Iris pigment epithelial cell (primary cell): ENCODE data around the gene IFNAR2.
"Not testable (repeated sequence)": the region's sequence is repeated elsewhere in the genome, so short reads cannot be mapped to it uniquely, and the experiment has no call there.

Experiments
- DNase-seq: peaks from one replicate; pipeline ENCODE4 v3.0.0-alpha.2; 2011; ENCODE audit warnings: low read depth

Gene IFNAR2

DNA sequence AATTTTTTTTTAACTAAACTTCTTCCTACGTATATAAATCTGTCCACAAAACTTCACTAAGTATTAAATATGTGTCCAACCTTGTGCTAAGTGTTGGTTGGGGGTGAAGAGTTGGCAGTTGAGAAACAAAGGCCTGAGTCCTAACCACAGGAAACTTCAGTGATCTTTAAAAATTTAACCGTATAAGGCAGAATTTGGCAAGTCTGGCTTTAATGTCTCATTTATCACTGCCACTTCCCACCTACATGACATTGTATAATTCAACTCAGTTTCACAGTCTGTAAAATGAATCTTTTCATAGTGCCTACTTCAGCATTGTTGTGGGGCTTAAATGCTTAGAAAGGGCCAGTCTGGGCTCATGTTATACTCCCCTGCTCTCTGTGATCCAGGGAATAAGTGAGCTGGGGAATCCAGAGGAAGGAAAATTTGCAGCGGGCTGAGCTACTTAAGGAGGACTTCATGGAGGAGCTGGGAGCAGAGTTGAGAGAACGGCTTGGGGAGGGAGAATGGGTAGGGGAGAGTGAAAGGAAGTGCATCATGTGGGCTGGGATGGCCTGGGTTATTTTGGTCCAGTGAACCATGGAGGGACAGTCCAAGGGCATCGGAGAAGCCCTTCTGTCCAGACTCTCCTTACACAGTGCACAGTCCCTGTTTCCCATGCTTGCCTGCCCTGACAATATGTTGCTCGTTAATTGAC is 14.5 kb downstream of the IFNAR2 start:
- DNase-seq = no peak

DNA sequence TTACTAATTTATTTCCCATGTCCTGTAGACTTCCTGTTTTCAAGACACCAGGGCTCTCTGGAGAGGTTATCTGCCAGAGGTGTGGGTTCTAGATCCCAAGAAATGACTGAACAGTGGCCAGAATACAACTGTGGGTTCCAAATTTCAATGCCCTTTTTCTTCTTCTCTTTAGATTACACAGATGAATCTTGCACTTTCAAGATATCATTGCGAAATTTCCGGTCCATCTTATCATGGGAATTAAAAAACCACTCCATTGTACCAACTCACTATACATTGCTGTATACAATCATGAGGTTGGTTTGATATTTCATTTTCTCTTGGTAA is 15.0 kb downstream of the IFNAR2 start:
- DNase-seq = no peak

DNA sequence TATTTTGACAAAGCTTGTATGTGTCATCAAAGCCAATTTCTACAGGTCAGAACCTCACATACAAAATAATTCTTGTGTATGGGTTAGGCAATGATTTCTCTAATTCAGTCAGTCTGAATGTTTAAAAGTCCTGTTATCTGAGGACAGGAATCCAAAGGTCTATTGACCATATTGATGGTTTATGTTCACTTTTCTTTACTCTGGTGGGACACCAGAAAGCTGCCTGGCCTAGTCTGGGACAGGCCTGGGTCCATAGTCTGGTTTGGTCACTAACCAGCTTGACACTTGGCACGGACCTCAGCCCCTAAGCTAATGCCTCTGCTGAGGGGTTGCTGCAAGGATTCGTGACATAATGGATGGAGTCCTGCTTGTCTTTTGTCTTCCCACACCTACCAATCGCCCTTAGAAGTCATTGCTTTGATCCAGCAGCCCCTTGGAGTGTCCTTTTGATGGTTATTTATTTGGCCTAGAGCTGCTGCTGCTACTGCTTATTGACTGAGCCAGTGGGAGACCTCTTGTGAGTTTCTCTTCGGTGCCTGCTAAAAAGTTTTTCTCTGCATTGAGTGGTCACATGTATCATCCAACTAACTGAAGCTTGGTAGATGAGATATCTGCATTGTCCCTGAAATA is 15.7 kb downstream of the IFNAR2 start:
- no peak for DNase-seq

DNA sequence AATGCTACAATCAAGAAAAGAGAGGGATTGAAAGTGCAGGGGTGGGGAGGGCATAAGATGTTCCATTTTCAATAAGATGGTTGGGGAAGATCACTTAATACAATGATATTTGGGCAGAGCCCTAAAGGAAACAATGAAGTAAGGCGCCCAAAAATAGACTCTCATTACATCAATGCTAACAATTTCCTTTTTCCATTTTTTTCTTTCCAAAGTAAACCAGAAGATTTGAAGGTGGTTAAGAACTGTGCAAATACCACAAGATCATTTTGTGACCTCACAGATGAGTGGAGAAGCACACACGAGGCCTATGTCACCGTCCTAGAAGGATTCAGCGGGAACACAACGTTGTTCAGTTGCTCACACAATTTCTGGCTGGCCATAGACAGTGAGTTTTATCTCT is 16.8 kb downstream of the IFNAR2 start:
- no peak for DNase-seq

DNA sequence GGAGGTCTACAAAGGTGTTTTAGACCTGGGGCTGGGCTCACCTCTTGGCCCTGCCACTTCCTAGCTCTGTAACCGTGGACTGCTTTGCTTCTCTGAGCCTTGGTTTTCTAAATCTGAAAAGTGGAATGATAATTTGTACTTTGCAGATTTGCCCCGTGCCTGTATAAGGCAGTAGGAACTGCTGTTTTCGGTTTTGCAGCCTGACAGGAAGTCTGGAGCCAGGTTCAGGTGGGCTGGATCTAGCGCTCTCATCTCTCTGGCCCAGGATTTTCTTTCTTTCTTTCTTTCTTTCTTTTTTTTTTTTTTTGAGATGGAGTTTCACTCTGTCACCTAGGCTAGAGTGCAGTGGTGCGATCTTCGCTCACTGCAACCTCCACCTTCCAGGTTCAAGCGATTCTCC is 17.2 kb downstream of the IFNAR2 start:
- no peak for DNase-seq

DNA sequence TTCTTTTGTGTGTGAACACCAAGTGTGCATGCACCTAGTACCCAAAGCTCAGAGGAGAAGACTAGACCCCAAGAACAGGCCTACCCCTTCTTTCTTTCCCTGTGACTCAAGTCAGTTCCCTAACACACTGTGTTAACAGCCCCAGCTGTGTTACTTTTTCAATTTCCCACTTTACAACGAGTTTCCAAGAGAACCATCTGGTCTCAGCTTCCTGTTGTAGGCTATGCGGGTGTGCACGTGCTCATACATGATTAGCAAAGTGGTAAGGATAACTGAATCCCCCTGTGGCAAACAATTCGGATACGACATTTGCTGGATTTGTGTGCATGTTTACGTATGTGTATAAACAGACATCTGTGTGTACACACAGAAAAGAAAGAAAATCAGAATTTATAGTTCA is 17.9 kb downstream of the IFNAR2 start:
- DNase-seq = no peak

DNA sequence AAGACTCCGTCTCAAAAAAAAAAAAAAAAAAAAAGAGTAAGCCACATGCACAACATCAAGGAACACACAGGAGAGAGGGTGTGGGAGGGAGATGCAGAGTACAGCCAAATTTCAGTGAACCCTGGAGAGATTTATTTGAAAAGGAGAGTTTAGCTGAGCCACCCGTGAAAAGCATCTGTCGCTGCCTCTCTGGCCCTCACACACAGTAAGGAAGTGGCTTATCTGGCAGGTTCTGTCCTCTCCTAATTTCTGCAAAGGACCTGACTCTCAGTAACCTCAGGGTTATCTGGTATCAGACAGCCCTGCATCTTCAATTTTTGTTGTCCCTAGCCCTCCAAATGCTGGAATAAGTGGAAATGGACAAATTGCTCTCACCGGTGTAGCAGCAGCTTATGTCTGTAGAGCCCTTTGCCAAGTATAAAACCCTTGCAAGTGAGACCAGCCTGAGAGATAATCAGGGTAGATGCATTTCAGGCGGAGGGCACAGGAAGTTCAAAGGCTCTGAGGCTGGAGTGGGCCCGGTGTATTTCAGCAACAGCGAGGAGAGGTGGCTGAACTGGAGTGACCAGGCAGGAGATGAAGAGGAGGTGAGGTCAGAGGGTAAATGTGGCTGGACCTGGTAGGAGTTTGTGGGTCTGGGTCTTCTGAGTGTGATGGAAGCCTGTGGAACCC is 19.7 kb downstream of the IFNAR2 start:
- no peak for DNase-seq

DNA sequence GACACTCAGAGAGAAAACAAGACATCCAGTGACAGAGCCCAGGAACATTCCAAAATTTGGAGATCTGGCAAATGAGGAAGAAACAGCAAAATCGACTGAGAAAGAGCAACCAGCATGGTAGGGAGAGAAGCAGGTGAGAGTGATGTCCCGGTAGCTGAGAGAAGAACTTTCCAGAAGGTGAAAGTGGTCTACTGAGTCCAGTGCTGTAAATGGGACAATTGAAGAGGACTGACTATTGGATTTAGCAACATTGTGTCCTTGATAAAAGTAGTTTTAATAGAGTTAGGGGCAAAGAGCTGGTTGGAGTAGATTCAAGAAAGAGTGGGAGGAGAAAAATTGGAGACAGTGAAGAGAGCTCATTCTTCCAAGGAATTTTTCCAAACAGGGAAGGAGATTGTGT is 21.4 kb downstream of the IFNAR2 start:
- no peak for DNase-seq

DNA sequence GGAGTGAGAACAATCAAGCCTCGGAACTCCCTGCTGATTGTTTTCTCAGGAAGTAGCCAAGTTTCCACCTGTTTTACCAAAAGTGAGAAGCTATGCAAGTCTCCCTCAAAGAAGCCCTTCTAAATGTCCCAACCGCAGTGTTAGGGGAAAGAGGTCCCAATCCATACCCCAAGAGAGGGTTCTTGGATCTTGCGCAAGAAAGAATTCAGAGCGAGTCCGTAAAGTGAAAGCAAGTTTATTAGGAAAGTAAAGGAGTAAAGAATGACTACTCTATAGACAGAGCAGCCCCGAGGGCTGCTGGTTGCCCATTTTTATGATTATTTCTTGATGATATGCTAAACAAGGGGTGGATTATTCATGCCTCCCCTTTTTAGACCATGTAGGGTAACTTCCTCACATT is 23.6 kb downstream of the IFNAR2 start:
- DNase-seq = not testable (repeated sequence)

DNA sequence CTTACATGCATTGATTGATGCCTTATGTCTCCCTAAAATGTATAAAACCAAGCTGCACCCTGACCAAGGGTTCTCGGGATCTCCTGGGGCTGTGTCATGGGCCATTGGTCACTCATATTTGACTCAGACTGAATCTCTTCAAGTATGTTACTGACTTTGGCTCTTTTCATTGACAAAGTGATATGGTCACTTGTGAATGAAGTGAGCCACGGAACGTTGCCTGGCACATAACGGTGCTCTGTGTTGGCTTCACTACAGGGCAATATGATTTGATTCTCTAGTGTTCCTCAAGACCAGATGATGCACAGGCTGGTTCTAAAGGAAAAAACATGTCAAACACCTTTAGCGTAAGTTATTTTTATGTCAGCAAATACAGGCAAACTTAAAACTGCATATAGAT is 25.0 kb downstream of the IFNAR2 start:
- DNase-seq = no peak

DNA sequence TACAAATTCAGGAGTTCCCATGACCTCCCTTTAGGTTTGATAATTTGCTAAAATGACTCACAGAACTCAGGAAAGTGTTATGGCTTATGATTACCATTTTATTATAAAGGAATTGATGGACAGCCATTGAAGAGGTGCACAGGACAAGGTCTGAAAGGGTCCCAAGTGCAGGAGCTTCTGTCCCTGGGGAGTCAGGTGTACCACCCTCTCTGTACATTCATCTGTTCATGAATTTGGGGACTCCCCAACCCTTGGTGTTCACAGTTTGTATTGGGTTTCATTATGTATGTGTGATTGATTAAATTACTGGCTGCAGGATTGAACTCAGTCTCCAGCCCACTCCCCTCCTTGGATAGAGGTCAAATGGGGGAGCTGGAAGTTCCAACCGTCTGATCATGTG is 25.7 kb downstream of the IFNAR2 start:
- DNase-seq = no peak

DNA sequence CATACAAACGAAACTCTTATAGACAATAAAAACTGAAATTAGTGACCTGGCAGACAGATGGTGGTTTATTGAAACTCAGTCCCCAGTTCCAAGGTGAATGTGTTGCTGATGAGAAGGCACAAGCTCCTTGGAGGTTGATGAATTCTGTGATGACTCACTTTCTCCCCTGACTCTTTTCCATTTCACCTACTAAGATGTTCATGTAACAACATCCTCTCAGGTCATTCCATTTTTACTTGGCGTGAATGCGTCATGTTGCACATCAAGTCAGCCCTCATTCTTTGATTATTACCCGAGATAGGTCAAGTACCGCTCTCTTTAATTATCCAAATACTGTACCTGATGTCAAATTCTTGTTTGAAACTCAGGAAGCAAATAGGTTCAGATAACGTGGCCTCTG is 26.3 kb downstream of the IFNAR2 start:
- DNase-seq = no peak

DNA sequence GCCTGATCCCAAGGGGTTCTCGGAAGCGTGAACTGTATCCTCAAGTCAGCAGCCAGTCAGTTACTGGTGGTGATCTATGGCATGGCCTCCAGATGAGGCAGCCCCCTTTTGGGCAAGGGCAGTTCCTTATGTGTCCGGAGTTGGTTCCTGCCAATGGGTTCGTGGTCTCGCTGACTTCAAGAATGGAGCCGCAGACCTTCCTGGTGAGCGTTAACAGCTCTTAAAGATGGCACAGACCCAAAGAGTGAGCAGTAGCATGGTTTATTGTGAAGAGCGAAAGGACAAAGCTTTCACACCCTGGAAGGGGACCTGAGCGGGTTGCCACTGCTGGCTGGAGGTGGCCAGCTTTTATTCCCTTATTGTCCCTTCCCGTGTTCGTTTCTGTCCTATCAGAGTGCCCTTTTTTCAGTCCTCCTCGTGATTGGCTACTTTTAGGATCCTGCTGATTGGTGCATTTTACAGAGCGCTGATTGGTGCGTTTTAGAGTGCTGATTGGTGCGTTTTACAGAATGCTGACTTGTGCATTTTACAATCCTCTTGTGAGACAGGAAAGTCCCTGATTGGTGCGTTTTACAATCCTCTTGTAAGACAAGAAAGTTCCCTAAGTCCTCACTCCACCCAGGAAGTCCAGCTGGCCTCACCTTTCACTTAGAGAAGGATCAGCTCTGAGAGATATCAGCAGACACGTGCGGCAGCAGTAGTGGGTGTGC is 27.5 kb downstream of the IFNAR2 start:
- no peak for DNase-seq

DNA sequence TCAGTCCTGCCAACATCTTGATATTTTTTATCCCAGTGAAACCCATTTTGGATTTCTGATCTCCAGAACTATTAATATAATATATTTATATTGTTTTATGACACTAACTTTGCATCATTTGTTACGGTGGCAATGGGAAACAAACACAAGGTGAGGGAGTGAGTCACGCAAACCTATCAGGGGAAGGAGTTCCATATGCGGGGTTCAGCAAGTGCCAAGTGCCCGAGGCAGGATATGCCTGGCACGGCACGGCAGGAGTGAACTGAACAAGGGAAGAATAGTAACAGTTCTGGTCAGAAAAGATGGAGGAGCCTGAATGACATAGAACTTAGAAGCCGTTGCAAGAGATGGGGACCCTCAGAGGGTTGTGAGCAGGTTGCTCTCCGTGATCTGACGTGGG is 28.7 kb downstream of the IFNAR2 start:
- DNase-seq = no peak

DNA sequence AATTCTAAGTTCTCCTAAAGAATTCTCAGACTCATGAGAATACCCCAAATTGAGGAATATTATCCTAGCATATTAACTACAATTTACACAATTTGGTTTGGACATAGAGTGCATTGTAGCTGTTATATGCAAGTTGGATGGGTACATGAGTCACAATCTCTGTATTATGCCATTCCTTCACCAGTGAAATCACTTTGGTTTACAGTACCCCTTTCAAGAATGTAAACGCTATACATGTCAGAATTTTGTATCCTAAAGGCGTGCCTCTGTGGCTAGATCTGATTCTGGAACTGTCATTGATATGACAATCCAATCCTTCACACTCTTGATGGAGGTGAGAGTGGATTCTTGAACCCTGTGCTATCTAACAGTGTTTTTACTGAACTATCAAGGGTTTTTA is 29.7 kb downstream of the IFNAR2 start:
- DNase-seq = peak; percentile 29

DNA sequence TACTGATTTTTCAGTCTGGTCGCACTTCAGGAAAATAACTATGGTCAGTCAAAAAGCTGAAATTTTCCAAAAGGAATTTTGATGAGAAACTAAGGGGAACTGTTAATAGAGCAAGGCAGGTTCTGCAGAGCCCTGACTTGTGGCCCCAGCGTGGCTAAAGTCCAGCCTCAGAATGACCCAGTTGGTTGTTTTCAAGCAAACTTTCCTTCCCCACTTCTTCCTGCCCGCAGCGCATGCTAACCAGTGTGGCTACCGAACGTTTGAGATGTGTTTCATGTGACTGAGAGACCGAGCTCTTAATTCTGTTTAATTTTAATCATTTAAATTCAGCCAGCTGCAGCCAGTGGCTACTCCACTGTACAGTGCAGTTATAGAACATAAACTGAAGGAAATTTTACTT is 30.3 kb downstream of the IFNAR2 start:
- no peak for DNase-seq

DNA sequence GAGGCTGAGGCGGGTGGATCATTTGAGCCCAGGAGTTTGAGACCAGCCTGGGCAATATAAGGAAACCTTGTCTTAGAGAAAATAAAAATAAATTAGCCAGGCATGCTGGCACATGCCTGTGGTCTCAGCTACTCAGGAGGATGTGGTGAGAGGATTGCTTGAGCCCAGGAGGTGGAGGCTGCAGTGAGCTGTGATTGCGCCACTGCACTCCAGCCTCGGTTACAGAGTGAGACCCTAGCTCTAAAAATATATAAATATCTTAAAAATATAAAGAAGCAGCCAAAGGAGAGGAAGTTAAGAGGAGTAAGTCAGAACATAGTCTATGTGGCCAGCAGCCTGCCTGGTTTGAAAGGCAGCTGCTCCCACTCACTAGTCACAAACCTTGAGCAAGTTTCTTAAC is 31.9 kb downstream of the IFNAR2 start:
- peak; percentile 63 for DNase-seq

DNA sequence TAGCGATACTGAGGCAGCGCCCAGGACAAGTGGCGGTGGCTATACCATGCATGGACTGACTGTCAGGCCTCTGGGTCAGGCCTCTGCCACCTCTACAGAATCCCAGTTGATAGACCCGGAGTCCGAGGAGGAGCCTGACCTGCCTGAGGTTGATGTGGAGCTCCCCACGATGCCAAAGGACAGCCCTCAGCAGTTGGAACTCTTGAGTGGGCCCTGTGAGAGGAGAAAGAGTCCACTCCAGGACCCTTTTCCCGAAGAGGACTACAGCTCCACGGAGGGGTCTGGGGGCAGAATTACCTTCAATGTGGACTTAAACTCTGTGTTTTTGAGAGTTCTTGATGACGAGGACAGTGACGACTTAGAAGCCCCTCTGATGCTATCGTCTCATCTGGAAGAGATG is 33.2 kb downstream of the IFNAR2 start:
- no peak for DNase-seq

DNA sequence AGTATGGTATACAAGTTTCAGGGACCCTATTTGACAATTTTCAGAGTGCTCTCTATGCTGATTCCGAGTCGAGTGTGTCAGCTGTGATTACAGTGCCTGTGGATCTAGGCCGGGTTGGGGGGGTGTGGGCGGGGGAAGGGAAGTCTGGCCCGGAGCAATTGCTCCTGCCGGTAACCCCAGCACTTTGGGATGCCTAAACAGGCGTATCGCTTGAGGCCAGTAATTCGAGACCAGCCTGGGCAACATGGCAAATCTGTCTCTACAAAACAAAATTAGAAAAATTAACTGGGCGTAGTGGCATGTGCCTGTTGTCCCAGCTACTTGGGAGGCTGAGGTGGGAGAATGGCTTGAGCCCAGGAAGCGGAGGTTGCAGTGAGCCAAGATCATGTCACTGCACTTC is 34.8 kb downstream of the IFNAR2 start:
- DNase-seq = no peak

DNA sequence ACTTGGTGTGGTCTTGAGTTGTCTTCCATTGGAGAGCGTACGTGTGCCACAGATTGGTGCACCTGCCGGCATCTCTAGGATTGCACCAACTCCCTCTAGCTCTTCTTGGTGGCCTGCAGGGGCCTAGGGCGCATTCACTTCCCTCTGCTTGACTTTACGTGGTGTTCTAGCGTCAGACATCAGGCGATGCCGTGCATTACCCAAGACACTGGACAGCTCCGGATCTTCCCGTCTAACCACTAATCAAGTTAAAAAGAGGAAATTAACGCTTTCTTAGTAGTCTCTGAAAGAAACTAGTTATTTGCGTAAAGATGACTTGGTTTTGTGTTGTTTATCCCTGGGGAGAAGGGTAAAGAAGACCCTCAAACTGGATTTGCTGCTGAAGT is 35.9 kb downstream of the IFNAR2 start:
- DNase-seq = peak; percentile 35

DNA sequence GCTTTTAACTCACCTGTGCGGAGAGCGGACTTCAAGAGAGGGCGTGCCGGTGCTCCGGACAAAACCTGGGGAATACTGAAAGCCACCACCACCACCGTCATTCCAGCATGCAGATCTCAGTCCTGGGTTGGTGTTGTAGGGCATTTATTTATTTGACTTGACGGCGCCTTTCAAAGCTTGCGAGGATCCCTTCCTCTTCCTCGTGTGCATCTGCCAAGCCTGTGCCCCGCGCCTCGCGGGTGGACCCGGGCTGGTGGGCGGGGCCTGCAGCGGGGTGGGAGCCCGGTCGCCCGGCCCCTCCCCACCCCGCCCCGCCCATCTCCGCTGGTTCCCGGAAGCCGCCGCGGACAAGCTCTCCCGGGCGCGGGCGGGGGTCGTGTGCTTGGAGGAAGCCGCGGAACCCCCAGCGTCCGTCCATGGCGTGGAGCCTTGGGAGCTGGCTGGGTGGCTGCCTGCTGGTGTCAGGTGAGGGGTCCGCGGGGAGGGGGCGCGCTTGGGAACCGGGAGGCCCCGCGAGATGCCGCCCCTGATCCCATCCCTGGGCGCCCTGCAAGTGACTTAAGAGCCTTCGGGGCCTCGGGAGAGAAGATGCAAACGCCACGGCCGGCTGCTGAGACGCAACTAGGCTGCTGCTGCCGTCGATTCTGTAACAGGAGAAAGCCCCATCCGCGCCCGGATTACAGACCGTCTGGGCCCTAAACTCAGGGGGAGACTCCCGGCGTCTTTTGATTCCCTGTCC is 36.5 kb downstream of the IFNAR2 start, which contains the start of gene IL10RB:
TSS of gene IL10RB (plus strand) at position 318 of the 739 bp plus-strand sequence. CDS start at position 417, 99 bp downstream.
- DNase-seq = peak; percentile 62

DNA sequence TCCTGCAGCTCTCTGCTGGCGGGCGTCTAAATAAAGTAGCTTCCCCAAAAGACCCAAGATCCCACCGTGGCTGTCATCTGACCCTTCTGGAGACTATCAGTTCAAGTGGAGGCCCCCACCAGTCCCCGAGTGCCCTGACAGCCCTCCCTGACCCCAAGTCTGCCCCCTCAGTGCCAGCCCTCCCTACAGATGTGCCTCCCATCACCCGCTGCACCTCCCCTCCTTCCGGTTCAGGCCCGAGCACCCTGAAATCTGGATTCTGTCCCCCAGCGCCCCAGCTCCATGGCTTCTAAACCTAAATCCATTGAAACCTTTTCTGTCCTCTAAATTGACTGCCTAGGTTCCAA is 37.0 kb downstream of the IFNAR2 start:
- DNase-seq = no peak
